ENCODE results near the gene FAM72B.
"Not testable (repeated sequence)": the region's sequence is repeated elsewhere in the genome, so short reads cannot be mapped to it uniquely, and the experiment has no call there.

- not testable (repeated sequence) for TF ChIP-seq YY1 (IDR thresholded peaks at IDR 0.05; ENCODE audit: low read depth); FOSL2 (IDR thresholded peaks at IDR 0.05; ENCODE audit: borderline replicate concordance, low read depth); POLR2AphosphoS5 (IDR thresholded peaks at IDR 0.05; ENCODE audit: low read depth, low read length); FOXJ3 (CRISPR knock-in tag; IDR thresholded peaks at IDR 0.05); EP300 (IDR thresholded peaks at IDR 0.05; ENCODE audit: borderline replicate concordance in 1 of 2, low read depth in 1 of 2, low read length in 1 of 2); CTCF (IDR thresholded peaks at IDR 0.05); SMC3 (IDR thresholded peaks at IDR 0.05; ENCODE audit: low read depth, low read length); TAF1 (IDR thresholded peaks at IDR 0.05; ENCODE audit: borderline replicate concordance, low read depth, low read length); RAD21 (IDR thresholded peaks at IDR 0.05; ENCODE audit: low read length)
- TF ChIP-seq, protein P1, sequence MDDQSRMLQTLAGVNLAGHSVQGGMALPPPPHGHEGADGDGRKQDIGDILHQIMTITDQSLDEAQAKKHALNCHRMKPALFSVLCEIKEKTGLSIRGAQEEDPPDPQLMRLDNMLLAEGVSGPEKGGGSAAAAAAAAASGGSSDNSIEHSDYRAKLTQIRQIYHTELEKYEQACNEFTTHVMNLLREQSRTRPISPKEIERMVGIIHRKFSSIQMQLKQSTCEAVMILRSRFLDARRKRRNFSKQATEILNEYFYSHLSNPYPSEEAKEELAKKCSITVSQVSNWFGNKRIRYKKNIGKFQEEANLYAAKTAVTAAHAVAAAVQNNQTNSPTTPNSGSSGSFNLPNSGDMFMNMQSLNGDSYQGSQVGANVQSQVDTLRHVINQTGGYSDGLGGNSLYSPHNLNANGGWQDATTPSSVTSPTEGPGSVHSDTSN (IDR thresholded peaks at IDR 0.05): not testable (repeated sequence)
These were observed 29.3 kb downstream of the FAM72B start for GRCh38 chr1:121154811-121155210.

All from SK-N-SH (cell line).